Ectodermal cell (in vitro differentiated cells): ENCODE measurements around the gene POP4.

Source experiments
- H3K27ac ChIP-seq: 2 replicates; pipeline ENCODE4 v1.7.0; 2013; ENCODE audit warnings: mild to moderate bottlenecking, low read depth, low read length; ENCODE audit not compliant: insufficient read depth, poor library complexity, severe bottlenecking
- H3K27me3 ChIP-seq: 2 replicates; pipeline ENCODE4 v1.7.0; 2013; ENCODE audit warnings: mild to moderate bottlenecking, low read length; ENCODE audit not compliant: insufficient read depth, control insufficient read depth, poor library complexity, severe bottlenecking
- H3K36me3 ChIP-seq: one replicate; pipeline ENCODE4 v1.7.0; 2013; ENCODE audit warnings: low read length; ENCODE audit not compliant: control insufficient read depth, insufficient read depth
- H3K4me1 ChIP-seq: one replicate; pipeline ENCODE4 v1.7.0; 2013; ENCODE audit warnings: low read length; ENCODE audit not compliant: control insufficient read depth, insufficient read depth
- H3K4me3 ChIP-seq: 2 replicates; pipeline ENCODE4 v1.7.0; 2013; ENCODE audit warnings: low read depth, low read length, control low read depth; ENCODE audit not compliant: insufficient read depth
- H3K9me3 ChIP-seq: 2 replicates; pipeline ENCODE4 v1.7.0; 2013; ENCODE audit warnings: mild to moderate bottlenecking, low read length, moderate library complexity; ENCODE audit not compliant: control insufficient read depth
- WGBS, 2 experiments: methylation state at CpG; one replicate each; pipeline ENCODE4 v1.1.7; 2013; ENCODE audit warnings: missing lambda C conversion rate in 2 of 2; 5-methylcytosine and 5-hydroxymethylcytosine counted together

The POP4 gene

DNA sequence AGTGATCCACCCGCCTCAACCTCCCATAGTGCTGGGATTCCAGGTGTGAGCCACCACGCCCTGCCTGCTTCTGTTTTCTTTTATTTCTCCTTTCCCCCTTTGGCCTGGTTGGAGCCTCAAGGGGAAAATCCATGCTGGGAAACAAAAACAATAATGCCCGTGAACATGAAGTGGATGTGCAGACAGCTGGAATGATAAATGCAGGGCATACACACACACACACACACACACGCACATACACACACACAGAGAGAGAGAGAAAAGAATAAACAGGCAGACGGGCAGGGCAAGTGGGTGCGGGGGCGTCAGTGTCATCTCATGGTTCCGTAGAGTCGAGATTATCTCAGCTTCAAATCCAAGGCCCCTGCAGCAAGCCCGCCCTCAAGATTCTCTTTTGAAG, 54.8 kb downstream of the POP4 start:
- 79 to 84% methylated on average over 9 to 10 of the region's 10 CpGs for WGBS, 2 experiments
- Histone ChIP-seq H3K27me3 (peaks cover 35% of the 10 kb centered on the region), H3K4me1 (peaks cover 3% of the 10 kb centered on the region), H3K9me3 (no peaks in the 10 kb centered on the region), H3K4me3 (no peak overlapping the region), H3K36me3 (no peaks in the 10 kb centered on the region), H3K27ac (no peak overlapping the region)

DNA sequence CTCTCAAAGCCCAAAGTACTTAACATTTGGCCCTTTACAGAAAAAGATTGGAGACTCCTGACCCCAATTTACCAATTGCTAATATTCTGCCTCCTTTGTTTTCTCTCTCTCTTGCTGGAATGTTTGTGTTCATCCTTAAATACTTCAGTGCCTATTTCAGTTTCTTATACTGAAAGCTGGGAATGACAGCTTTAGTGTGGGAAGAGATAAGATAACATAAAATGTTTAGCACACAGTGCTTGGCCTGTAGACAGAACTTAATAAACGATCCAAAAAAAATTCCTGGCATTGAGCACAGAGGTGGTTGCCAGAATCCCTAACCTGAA, 56.2 kb downstream of the POP4 start:
- no peaks in the 10 kb centered on the region for H3K9me3 ChIP-seq
- H3K4me1 ChIP-seq, result peaks cover 11% of the 10 kb centered on the region
- 87 to 90% methylated on average over 1 of the region's 1 CpG for whole genome bisulfite sequencing, 2 experiments
- H3K27ac ChIP-seq, result no peak overlapping the region
- H3K4me3 ChIP-seq, result no peak overlapping the region
- H3K36me3 ChIP-seq, result no peaks in the 10 kb centered on the region
- peaks cover 49% of the 10 kb centered on the region for H3K27me3 ChIP-seq

DNA sequence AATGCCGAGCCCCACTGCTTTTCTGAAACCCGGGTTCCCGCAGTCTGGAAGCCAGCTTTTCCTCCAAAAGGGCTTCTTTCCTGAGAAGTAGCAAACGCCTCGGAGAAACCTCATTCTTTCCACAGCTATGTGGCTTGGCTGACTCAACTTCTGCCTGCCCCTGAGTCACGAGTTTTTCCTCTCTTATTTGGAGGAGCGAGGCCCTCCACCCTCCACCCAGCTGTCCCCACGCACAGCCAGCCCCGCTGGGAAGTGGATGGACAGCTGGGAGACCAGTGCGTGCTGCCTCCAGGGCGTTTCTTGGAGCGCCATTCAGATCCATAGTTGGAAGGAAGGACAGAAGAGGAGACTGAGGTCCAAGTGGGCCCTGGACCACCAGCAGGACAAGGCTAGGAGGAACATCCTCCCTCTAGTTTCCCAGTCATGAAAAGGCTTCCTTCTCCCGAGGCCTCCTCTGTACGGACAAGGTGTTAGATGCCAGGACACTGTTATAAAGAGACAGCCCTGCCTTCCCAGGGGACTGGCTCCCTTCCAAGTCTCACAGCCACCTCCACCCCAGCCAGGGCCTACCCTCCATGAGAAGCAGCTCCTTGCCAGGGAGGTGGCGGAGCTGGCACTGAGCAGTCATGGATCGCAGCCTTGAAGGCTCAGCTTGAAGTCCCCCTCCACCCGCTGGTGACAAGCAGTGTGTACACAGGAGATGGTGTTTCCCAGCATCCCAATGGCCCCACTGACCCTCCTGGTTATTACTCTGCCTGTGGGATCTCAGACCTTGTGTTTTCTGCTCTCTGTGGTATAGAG, 56.7 kb downstream of the POP4 start:
- no peaks in the 10 kb centered on the region for H3K9me3 ChIP-seq
- no peak overlapping the region for H3K27ac ChIP-seq
- H3K27me3 ChIP-seq, result peaks cover 53% of the 10 kb centered on the region
- WGBS, 2 experiments, result 85 to 87% methylated on average over 17 of the region's 17 CpGs
- no peaks in the 10 kb centered on the region for H3K36me3 ChIP-seq
- H3K4me3 ChIP-seq, result no peak overlapping the region
- H3K4me1 ChIP-seq, result peaks cover 14% of the 10 kb centered on the region

DNA sequence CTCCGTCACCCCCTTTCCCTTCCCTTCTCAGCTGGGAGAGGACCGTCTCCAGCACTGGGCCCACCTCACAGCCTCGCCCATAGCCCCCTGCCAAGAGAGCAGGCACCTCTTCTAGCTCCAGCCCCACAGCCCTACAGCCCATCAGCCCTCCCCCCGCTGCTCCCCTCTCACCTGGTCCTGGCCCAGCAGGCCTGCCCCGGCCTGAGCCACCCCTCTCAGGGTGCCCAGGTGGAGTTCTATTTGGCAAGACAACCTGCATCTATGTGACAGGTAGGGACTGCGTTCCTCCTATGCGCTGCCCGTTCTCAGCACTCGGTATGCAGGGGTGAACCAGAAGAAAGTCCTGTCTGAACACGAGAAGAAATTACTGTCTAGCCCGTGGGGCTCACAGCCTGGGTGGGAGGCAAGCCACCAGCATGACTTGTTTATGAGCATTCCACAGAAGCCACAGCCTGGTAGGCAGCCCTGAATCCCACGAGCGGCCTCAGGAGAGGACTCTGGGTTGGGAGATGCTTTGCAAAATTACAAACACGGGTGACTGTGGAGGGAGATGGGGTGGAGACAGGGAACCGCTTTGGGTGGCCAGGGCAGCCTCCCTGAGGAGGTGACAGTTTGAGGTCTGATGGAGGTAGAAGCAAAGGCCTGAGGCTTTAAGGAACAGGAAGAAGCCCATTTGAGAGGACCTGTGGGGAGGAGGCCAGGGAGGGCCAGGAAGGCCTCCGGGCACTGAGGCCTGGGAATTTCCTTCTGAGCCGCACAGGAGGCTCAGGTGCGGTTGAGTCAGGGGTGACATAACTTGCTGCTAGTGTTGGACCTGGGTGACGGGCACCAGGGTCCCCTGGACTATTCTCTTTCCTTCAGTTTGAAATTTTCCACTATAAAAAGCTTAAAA, 58.0 kb downstream of the POP4 start:
- H3K4me1 ChIP-seq, result peaks cover 14% of the 10 kb centered on the region
- 87 to 88% methylated on average over 19 of the region's 19 CpGs for WGBS, 2 experiments
- H3K27ac ChIP-seq, result no peak overlapping the region
- H3K27me3 ChIP-seq, result peaks cover 53% of the 10 kb centered on the region
- H3K4me3 ChIP-seq, result no peak overlapping the region
- H3K36me3 ChIP-seq, result no peaks in the 10 kb centered on the region
- no peaks in the 10 kb centered on the region for H3K9me3 ChIP-seq

DNA sequence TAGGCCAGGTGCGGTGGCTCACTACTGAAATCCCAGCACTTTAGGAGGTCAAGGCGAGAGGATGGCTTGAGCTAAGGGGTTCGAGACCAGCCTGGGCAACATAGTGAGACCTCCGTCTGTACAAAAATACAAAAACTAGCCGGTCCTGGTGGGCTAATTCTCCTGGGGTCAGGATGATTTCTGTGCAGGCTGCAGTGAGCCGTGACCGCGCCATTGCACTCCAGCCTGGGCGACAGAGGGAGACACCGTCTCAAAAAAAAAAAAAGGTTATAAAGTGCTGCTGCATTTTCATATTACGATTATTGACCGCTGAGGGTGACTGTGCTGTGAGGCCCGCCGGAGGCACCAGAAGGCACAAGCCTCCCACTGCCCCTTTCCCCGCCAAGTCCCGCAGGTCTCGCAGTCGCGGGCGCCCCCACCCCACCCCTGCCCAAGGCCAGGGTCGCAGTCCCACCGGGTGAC, 58.7 kb downstream of the POP4 start:
- peaks cover 53% of the 10 kb centered on the region for H3K27me3 ChIP-seq
- H3K27ac ChIP-seq, result no peak overlapping the region

DNA sequence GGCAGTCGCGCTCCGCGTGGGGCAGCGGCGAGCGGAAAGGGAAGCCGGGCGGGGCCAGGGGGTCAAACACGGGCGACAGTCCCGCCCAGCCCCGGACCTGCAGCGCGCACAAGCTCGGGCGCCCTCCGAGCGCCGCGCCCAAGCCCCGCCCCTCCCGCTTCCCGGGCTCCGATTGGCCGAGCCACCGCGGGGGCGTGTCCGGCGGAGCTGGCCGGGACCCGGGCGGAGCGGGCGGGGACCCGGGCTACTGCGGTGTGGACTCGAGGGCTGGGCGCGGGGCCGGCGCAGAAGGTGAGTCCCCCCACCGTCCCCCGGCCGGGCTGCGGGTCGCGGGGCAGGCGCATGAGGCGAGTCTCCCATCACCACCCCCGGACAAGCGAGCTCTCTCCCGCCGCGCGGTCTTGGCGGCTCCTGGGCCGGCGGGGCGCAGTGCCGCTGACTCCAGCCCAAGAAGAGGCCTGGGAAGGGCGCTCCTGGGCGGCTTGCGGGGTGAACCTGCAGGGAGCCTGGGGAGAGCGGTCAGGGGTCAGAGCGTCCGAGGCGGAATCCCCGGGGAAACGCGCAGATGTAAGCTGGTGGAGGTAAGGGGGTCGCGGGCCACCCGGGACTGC, 59.2 kb downstream of the POP4 start, which contains the start of gene PLEKHF1:
PLEKHF1 (plus strand) TSS at position 247 of the 611 bp plus-strand sequence. CDS start 8,379 bp downstream, outside the sequence.
- no peaks in the 10 kb centered on the region for H3K9me3 ChIP-seq
- peaks cover 14% of the 10 kb centered on the region for H3K4me1 ChIP-seq
- no peak within 1 kb of the TSS for H3K27ac ChIP-seq
- 0% methylated on average over 75 of the region's 75 CpGs for WGBS, 2 experiments
- no peaks in the 10 kb centered on the region for H3K36me3 ChIP-seq
- peak within 1 kb of the TSS; percentile 59 for H3K4me3 ChIP-seq
- H3K27me3 ChIP-seq, result peaks cover 53% of the 10 kb centered on the region

More for the DNA sequence above, 58.7 kb downstream of the POP4 start:
- 34% methylated on average over 22 of the region's 22 CpGs for WGBS, 2 experiments
- Histone ChIP-seq H3K4me1 (peaks cover 14% of the 10 kb centered on the region), H3K36me3 (no peaks in the 10 kb centered on the region), H3K9me3 (no peaks in the 10 kb centered on the region), H3K4me3 (peak overlapping the region; percentile 59)

DNA sequence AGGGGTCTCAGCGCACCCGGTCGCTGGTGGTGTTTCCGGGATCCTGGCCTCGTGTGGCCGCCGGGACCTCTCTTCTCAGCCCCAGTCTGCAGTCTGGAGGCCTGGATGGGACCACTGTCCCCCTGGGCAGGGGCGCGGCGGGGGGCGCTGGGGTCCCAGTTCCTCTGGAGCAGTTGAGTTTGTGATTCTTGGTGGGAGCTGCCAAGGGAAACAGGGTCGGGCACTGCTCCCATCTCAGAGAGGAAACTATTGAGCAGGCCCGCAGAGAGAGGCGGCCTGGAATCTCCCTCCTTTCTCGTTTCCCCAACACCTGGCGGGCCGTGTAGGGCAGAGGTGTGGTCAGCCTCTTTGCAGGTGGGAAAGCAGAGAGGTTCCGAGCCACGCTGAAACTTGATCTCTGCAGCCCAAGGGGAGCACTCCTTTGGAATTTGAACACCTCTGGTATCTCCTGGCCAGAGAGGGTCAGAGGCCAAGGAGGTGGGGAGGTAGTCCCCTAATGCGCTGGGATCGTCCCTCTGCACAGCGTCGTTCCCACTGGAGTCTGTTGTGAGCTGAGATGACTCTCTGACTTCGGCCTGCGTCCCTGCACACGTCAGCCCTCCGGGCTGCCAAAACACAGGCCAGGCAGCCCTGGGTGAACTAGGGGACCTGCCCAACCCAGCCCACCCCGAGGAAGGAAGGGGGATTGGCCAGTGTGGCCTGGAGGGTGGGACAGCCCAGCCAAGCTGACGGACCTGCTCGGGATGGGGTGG, 59.9 kb downstream of the POP4 start:
- WGBS, 2 experiments, result 2% methylated on average over 30 of the region's 30 CpGs
- Histone ChIP-seq H3K27me3 (peaks cover 53% of the 10 kb centered on the region), H3K9me3 (no peaks in the 10 kb centered on the region), H3K36me3 (no peaks in the 10 kb centered on the region), H3K4me3 (peak overlapping the region; percentile 59), H3K4me1 (peaks cover 14% of the 10 kb centered on the region), H3K27ac (no peak overlapping the region)
